HEK293T (cell line): Measurements from ENCODE around the gene KIF5C.

Experiments
- ARNT ChIP-seq: fragments of 450-650 bp; IDR thresholded peaks from 2 replicates; pipeline ENCODE4 v1.6.1; 2017; ENCODE audit warnings: mild to moderate bottlenecking
- BHLHE40 ChIP-seq: fragments of 450-650 bp; IDR thresholded peaks from 2 replicates; pipeline ENCODE4 v1.6.1; 2016; ENCODE audit warnings: mild to moderate bottlenecking, moderate library complexity, borderline replicate concordance
- CTBP1 ChIP-seq: fragments of 450-650 bp; IDR thresholded peaks from 2 replicates; pipeline ENCODE4 v1.6.1; 2016; ENCODE audit warnings: borderline replicate concordance
- ELF4 ChIP-seq: fragments of 450-650 bp; IDR thresholded peaks from 2 replicates; pipeline ENCODE4 v1.6.1; 2017; ENCODE audit warnings: antibody characterized with exemption
- FOXA1 ChIP-seq: fragments of 450-650 bp; IDR thresholded peaks from 2 replicates; pipeline ENCODE4 v1.6.1; 2016; ENCODE audit warnings: mild to moderate bottlenecking
- FOXK2 ChIP-seq: fragments of 450-650 bp; IDR thresholded peaks from 2 replicates; pipeline ENCODE4 v1.6.1; 2016; ENCODE audit warnings: mild to moderate bottlenecking
- FOXM1 ChIP-seq: fragments of 450-650 bp; IDR thresholded peaks from 2 replicates; pipeline ENCODE4 v1.6.1; 2017; ENCODE audit warnings: mild to moderate bottlenecking, borderline replicate concordance
- HDGF ChIP-seq: fragments of 450-650 bp; IDR thresholded peaks from 2 replicates; pipeline ENCODE4 v1.6.1; 2017; ENCODE audit warnings: antibody characterized with exemption, borderline replicate concordance
- NFRKB ChIP-seq: fragments of 450-650 bp; IDR thresholded peaks from 2 replicates; pipeline ENCODE4 v1.6.1; 2016; ENCODE audit warnings: mild to moderate bottlenecking, moderate library complexity
- SP1 ChIP-seq: fragments of 450-650 bp; IDR thresholded peaks from 2 replicates; pipeline ENCODE4 v1.6.1; 2017
- SUZ12 ChIP-seq: fragments of 450-650 bp; IDR thresholded peaks from 2 replicates; pipeline ENCODE4 v1.6.1; 2016; ENCODE audit warnings: mild to moderate bottlenecking
- TARDBP ChIP-seq: fragments of 450-650 bp; IDR thresholded peaks from 2 replicates; pipeline ENCODE4 v1.6.1; 2016
- ZNF384 ChIP-seq: fragments of 450-650 bp; IDR thresholded peaks from 2 replicates; pipeline ENCODE4 v1.6.1; 2016

DNA sequence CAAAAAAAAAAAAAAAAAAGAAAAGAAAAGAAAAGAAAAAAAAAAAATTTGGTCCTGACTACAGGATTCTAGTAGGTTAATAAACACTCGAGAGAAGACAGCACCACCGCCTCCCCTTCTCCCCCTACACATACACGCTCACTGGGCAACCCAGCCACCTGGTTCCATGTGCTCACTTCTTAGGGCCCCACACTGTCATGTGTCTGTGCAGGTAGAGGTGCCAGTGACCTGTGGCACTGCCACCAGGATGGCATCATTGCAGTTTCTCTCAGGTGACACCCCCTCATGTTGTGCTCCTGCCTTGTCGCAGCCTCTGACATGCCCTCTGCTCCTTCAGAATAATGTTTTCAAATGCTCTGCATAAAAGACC lies 123.8 kb downstream of the KIF5C start:
- TF ChIP-seq FOXA1: no peak
- TF ChIP-seq FOXK2: no peak
- TF ChIP-seq ZNF384: no peak
- no peak for TF ChIP-seq FOXM1
- TF ChIP-seq SUZ12: no peak
- TF ChIP-seq SP1: no peak
- no peak for TF ChIP-seq HDGF
- no peak for TF ChIP-seq ELF4
- TF ChIP-seq NFRKB: no peak
- TF ChIP-seq BHLHE40: no peak
- TF ChIP-seq CTBP1: no peak
- TF ChIP-seq TARDBP: no peak
- no peak for TF ChIP-seq ARNT
